Fibroblast of skin of right biceps (primary cell): ENCODE data around the gene LUZP4.
"Not testable (repeated sequence)": the region's sequence is repeated elsewhere in the genome, so short reads cannot be mapped to it uniquely, and the experiment has no call there.

Experiments
- DNase-seq: peaks from one replicate; pipeline ENCODE4 v3.0.0-alpha.2; 2013

The LUZP4 gene

DNA sequence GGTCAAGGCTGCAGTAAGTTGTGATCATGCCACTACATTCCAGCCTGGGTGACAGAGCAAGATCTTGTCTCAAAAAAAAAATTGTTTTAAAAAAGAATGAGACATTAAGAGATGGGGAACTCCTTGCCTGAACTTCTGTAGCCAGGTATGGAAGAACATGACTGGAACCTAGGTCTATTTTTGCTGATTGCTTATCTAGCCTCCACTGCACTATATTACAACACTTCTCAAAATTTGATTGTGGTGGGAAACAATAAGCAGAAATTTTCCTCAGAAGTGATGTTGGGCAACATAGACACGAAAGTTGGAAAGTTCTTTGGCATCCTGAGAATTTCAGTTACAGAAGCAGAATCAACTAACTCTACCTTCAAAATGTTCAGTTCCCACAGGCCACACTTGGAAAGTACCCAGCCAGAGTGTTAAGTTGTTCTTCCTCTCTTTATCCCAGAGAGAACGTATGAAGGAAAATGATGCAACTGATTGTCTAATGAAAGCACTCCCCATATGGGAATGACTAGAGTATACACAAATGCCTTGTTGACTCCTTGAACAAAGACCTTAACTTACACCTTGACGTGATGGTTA, 50.0 kb downstream of the LUZP4 start:
- DNase-seq, result peak; percentile 55

DNA sequence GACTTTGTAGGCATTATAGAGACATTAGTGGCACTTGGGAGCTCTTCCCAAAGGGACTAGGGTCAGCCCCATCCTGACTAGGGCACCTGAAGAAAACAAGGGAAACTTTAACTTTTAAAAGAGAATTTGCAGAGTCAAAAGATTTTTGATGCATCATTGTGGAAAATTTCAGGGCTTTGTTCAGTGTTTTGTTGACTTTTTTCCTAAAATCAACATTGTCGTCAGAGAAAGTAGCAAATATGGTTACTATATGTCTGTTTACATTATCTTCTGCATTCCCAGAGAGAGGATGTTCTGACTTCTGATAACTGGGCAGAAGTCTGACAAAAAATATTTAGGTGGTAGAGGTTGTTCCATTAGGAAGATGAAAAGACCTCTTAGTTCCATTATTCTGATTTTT, 51.9 kb downstream of the LUZP4 start:
- DNase-seq, result no peak

DNA sequence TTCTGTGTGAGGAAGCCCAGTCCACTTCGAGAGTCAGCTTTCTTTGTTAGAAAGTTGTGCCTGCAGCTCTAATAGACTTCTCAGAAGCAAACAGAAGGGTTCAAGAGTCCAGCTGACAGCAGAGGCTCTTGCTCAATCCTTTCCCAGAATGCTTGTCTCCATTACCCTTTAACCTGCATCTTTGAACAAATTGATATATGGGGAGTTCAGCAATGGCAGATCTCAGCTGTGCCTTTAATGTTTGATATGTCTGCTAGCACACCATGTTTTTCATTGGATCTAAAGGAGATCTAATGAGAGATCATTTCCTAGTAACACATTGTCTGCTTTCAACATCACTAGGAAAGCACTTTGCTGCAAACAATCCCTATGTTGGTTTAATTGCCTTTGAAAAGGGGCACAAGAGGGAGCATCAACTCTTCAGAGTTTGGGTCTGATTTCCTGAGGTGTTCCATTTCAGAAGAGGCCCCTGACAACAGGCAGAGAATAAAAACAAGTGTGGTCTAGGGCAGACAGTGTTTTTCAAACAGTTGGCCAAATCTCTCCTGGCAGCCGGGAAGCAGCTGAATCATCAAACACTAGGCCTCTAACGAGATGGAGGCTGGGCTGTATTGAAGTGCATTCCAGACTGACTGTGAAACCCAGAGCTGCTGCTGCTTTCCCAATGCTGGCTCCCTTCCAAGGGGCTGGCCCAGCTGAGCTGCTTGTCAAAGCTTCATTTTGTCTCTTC, 55.5 kb downstream of the LUZP4 start:
- DNase-seq, result peak; percentile 97

DNA sequence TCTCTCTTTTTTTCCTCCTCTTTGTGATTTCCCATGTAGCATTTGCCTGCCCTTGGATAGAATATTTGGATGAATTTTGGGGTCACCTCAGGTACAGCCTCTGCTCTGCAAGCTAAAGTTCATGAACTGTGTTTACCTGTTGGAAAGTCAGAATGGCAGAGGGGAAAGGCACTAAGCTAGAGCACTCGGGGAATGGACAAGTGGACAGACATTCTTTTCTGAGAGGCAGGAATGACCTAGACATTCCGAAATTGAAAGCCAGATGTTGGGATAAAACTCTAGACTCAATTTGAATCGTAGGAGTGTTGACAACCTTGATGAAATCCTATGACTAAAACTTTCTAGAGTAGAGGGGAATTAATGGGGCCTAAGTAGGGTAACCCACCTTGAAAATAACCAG, 56.1 kb downstream of the LUZP4 start:
- DNase-seq, result no peak

DNA sequence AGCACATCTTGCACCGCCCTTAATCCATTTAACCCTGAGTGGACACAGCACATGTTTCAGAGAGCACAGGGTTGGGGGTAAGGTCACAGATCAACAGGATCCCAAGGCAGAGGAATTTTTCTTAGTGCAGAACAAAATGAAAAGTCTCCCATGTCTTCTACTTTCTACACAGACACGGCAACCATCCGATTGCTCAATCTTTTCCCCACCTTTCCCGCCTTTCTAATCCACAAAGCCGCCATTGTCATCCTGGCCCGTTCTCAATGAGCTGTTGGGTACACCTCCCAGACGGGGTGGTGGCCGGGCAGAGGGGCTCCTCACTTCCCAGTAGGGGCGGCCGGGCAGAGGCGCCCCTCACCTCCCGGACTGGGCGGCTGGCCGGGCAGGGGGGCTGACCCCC, 57.2 kb downstream of the LUZP4 start:
- DNase-seq, result not testable (repeated sequence)

DNA sequence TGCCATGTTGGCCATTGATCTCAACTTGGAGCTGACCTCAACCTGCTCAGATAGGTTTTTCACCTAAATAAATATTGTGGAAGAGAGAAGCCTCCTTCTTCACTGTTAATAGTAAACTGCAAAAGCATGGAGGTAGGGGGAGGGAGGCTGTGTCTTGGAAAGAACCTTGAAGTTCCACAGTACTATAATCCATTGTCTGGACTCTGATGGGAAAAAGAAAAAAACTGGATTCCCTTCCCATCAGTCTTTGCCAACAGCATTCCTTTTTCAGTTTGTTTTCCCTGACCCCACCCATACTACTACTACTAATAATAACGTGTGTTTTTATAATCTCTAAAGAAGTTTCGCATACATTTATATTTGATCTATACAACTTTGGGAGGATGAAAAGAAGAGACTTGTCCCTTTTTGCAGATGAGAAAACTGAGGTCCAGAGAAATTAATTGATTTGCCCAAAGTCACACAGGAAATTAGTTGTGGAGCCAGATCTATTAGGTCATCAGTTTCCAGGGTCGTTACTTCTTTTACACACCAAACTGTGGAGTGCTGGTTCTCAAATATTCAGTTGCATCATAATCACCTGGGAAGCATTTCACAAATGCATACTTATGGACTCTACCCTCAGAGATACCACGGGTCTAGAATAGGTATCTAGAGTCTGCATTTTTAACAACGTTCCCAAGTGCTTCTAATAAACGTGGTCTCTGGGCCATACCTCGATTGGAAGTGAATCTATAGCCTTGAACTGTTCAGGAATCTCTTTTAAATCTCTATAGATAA, 59.1 kb downstream of the LUZP4 start:
- DNase-seq, result no peak

DNA sequence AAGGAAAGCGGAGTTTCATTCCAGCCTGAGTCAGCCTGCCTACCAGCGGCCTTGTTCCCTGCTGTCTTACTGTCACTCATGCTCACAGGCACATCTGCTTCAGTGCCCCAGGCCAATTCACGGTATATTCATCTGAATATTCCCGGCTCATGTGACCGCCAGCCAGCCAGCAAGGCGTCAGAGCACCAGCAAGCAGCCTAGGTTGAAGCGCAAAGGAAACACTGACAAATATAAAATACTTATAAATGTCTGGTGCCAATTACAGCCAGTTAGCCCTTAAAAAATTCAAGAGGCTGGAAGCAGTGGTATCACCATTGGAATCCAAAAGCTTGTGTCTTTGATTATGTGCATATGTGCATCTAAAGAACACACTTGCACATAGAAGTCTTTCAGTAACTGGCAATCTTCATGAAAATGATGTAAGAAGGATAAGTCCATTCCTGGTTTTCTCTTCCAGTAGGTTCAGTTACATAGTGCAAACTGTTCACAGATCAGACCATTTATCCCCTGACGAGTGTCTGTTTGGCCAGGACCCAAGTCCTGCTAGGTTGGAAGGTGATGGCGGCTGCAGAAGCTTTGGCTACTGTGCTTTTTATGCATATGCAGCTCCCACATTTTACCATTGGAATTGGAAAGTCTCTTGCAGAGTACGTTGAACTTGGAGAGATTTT, 61.3 kb downstream of the LUZP4 start:
- peak; percentile 71 for DNase-seq

DNA sequence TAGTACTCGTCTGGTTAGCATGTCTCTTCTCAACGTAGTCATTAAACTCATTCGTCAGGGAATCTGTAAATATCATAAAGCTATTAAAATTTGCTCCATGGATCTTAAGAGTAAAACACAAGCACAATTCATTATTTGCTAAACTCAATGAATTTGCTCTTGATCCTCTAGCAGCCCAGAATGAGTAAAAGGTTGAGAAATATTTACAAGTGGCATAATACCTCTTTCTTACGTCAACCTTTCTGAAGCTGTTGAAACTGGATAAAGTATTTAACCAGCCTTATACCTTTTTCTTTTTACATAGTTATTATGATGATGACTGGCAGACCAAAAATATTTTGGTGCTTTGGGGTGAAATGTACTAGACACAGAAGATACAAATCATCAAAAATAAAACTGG, 66.9 kb downstream of the LUZP4 start:
- no peak for DNase-seq
